Measurements from ENCODE around the gene GINS1. TPM values are rescaled to one million over a fixed set of nuclear protein-coding genes. Genes with fewer than 3 reads are reported as not detected.

Gene GINS1
- total RNA-seq: 10 to 100 TPM; 15.3 to 25.4 (median 18.3) TPM

DNA sequence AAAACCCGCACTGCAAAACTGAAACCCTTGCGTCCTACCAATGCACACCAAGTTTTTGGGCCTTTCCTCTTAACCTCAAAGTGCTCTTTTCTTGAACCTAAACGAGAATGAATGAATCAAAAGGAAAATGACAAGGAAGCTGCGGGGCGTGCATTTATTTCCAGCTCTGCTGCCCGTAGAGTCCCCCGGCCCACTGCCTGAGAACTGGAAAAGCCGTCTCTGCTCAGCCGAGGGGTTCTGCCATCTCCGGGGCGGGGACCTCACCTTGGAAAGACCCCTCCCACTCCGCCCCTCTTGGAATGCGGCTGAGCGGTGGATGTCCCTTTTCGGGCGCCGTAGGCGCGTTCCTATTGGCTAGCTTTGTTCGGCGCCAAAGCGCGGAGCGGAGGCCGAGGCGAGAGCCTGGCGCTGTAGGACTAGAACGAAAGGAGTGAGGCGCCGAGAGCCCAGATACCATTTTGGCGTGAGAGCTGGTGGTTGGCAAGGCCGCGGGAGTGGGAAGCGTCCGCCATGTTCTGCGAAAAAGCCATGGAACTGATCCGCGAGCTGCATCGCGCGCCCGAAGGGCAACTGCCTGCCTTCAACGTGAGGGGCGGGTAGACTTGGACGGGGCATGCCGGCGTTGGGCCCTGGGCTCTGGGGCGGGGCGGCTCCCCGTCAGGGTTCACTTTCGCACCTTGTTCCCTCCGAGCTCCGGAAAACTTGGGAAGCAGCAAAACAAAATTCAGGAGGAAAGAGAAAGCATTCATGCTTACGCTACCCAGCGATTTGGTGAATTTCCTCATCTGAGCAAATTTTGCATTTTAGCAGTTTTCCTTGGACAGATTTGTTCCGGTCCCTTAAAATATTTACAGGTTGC, at the start of gene GINS1:
Gene GINS1, plus strand, starts transcription at position 363 of the 859 bp plus-strand sequence. Its CDS starts 148 bp downstream, at position 511.
- Mint-ChIP-seq H3K36me3 (ENCODE audit: insufficient read depth) (peaks cover 2% of the 10 kb centered on the region), H3K4me3 (peak within 1 kb of the TSS; percentile 86), H3K4me1 (ENCODE audit: low read depth) (peaks cover 12% of the 10 kb centered on the region), H3K27me3 (ENCODE audit: low read depth) (no peaks in the 10 kb centered on the region), H3K9me3 (peaks cover 11% of the 10 kb centered on the region)
- ATAC-seq (peak; percentile 92 to 95), DNase-seq (peak; percentile 66)

- H3K4me3 Mint-ChIP-seq: no peak overlapping the region
- H3K4me1 Mint-ChIP-seq (ENCODE audit: low read depth): peaks cover 18% of the 10 kb centered on the region
- peaks cover 6% of the 10 kb centered on the region for H3K36me3 Mint-ChIP-seq (ENCODE audit: insufficient read depth)
- no peaks in the 10 kb centered on the region for H3K9me3 Mint-ChIP-seq
- ATAC-seq: no peak
- H3K27me3 Mint-ChIP-seq (ENCODE audit: low read depth): no peaks in the 10 kb centered on the region
- no peak for DNase-seq
Observed at GRCh38 chr20:25360631-25361286, 46.7 kb upstream of the GINS1 start.

DNA sequence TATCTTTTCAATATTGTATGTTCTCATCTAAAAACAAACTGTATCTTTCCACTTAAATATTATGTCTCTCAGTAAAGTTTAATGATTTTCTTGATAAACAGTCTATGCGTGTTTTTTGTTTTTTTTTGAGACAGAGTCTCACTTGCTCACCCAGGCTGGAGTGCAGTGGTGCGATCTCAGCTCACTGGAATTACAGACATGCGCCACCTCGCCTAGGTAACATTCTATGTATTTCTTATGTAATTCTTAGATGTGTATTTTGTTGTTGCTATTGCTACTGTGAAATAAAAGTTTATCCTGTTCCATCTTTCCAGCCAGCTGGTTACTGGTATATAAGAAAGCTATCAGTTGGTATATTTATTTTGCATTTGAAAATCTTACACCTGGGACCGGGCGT, 46.2 kb upstream of the GINS1 start:
- no peak for DNase-seq
- Mint-ChIP-seq H3K4me3 (no peak overlapping the region), H3K27me3 (ENCODE audit: low read depth) (no peaks in the 10 kb centered on the region), H3K4me1 (ENCODE audit: low read depth) (peaks cover 15% of the 10 kb centered on the region), H3K9me3 (no peaks in the 10 kb centered on the region), H3K36me3 (ENCODE audit: insufficient read depth) (peaks cover 6% of the 10 kb centered on the region)
- no peak for ATAC-seq

DNA sequence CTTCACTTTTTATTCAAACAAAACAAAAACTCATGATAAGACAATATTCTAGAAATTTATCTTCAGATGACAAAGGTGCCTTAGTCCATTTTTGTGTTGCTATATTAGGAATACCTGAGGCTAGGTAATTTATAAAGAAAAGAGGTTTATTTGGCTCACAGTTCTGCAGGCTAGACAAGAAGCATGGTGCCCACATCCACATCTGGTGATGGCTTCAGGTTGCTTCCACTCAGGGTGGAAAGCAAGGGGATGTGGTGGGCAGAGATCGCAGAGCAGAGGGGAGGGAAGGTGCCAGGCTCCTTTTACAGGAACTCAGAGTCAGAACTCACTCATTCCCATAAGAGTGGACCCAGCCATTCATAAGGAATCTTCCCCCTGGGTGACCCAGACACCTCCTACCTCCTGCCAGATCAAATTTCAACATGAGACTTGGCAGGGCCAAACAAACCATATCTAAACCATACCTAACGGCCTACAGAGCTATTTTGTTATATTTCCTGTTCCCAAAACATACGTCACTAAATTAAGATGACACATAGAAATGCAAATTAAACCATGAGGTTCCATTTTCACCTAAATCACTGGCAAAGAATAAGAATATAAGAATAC, 43.2 kb upstream of the GINS1 start:
- ATAC-seq (no peak), DNase-seq (no peak)
- peaks cover 10% of the 10 kb centered on the region for H3K36me3 Mint-ChIP-seq (ENCODE audit: insufficient read depth)
- H3K4me1 Mint-ChIP-seq (ENCODE audit: low read depth): peaks cover 2% of the 10 kb centered on the region
- no peaks in the 10 kb centered on the region for H3K9me3 Mint-ChIP-seq
- no peaks in the 10 kb centered on the region for H3K27me3 Mint-ChIP-seq (ENCODE audit: low read depth)
- no peak overlapping the region for H3K4me3 Mint-ChIP-seq

DNA sequence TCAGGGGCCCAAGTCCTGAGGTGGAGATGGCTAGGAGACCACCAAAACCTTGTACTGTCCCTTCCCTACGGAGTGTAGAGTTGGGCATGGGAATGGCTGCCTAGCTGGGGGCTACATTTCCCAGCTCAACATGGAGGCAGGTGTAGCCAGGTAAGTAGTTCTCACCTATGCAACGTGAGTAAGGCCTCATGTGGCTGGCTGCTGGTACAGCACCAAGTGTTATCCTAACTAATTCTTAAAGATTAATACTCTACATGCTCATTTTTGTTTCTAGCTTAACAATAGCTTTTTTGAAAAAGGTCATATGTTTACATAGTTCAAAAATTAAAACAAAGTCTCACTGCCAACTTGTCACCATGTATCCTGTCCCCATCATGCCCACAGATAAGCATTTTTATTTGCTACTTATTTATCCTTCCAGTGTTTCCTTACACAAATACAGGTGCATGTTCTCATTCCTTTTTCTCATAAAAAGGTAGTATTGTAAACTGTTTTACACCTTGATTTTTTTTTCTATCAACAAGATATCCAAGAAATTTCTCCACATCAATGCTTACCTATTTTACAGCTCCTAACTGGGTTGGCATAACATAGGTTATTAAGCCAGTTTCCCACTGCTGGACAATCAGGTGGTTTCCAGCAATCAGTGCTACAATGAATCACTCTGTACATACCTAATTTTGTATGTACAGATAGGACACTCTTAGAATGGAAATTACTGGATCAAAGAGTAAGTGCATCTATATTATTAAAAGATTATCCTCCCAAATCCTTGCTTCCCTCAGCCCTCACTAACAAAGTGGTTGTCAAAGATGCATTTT, 42.4 kb upstream of the GINS1 start:
- Mint-ChIP-seq H3K27me3 (ENCODE audit: low read depth) (no peaks in the 10 kb centered on the region), H3K36me3 (ENCODE audit: insufficient read depth) (peaks cover 10% of the 10 kb centered on the region), H3K4me3 (no peak overlapping the region), H3K9me3 (no peaks in the 10 kb centered on the region), H3K4me1 (ENCODE audit: low read depth) (peaks cover 2% of the 10 kb centered on the region)
- no peak for ATAC-seq
- DNase-seq: no peak

GRCh38 chr20:25368526-25368925, 38.9 kb upstream of the GINS1 start:
- ATAC-seq (no peak), DNase-seq (no peak)
- Mint-ChIP-seq H3K36me3 (ENCODE audit: insufficient read depth) (peaks cover 12% of the 10 kb centered on the region), H3K4me3 (no peak overlapping the region), H3K9me3 (no peaks in the 10 kb centered on the region), H3K4me1 (ENCODE audit: low read depth) (peaks cover 7% of the 10 kb centered on the region), H3K27me3 (ENCODE audit: low read depth) (no peaks in the 10 kb centered on the region)

DNA sequence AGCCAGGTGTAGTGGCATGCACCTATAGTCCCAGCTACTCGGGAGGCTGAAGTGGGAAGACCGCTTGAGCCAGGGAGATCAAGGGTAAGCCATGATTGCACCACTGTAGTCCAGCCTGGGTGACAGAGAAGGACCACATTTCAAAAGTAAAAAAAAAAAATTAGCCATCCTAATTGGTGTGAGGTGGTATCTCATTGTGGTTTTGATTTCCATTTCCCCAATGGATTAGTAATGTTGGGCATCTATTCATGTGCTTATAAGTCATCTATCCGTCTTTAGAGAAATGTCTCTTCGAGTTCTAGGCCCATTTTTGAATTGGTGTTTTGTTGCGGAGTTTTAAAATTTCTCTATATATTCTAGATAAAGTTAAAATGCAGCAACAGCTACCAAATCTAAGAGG, 38.5 kb upstream of the GINS1 start:
- peaks cover 15% of the 10 kb centered on the region for H3K36me3 Mint-ChIP-seq (ENCODE audit: insufficient read depth)
- no peak for DNase-seq
- ATAC-seq: no peak
- no peaks in the 10 kb centered on the region for H3K27me3 Mint-ChIP-seq (ENCODE audit: low read depth)
- no peak overlapping the region for H3K4me3 Mint-ChIP-seq
- H3K9me3 Mint-ChIP-seq: no peaks in the 10 kb centered on the region
- peaks cover 7% of the 10 kb centered on the region for H3K4me1 Mint-ChIP-seq (ENCODE audit: low read depth)

DNA sequence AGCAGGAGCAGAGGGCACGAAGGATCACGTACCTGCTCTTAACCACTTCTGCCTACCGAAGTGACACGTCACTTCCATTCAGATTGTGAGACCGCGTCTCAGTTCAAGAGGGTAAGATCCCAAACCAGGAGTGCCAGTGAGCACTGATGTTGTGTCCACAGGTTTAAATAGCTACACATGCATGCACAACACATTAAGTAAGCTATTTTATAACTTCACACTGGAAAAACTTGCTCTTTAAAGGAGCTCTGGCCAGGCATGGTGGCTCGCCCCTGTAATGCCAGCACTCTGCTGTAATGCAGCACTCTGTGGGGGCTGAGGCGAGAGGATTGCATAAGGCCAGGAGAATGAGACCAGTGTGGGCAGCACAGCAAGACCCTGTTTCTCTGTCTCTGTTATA, 37.9 kb upstream of the GINS1 start:
- DNase-seq (no peak), ATAC-seq (no peak)
- H3K4me3 Mint-ChIP-seq: no peak overlapping the region

DNA sequence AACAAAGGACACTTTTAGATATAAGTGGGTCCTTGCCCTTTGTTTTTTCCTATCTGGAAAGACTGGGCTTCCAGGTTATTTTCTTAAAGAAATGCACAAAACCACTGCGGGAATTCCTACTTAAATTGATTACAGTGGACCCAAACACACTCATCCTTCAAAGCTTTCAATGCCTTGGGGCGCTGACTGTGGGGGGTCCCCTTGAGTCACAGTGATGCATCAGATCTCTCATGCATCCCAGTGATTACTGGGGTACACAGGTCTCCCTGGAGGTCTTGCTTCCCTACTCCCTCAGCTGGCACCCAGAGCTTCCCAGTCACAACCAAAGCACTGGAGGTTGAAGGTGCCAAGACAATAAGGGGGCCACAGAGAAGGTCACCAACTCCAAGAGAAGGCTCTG, 37.5 kb upstream of the GINS1 start:
- Mint-ChIP-seq H3K4me1 (ENCODE audit: low read depth) (peaks cover 7% of the 10 kb centered on the region), H3K4me3 (no peak overlapping the region), H3K36me3 (ENCODE audit: insufficient read depth) (peaks cover 12% of the 10 kb centered on the region), H3K9me3 (no peaks in the 10 kb centered on the region), H3K27me3 (ENCODE audit: low read depth) (no peaks in the 10 kb centered on the region)
- DNase-seq (no peak), ATAC-seq (no peak)

More for the DNA sequence above, 37.9 kb upstream of the GINS1 start:
- H3K4me1 Mint-ChIP-seq (ENCODE audit: low read depth): peaks cover 7% of the 10 kb centered on the region
- H3K27me3 Mint-ChIP-seq (ENCODE audit: low read depth): no peaks in the 10 kb centered on the region
- H3K36me3 Mint-ChIP-seq (ENCODE audit: insufficient read depth): peaks cover 13% of the 10 kb centered on the region
- no peaks in the 10 kb centered on the region for H3K9me3 Mint-ChIP-seq

GRCh38 chr20:25372584-25373336, 34.7 kb upstream of the GINS1 start:
- ATAC-seq (peak; percentile 84 to 89), DNase-seq (no peak)
- H3K27me3 Mint-ChIP-seq (ENCODE audit: low read depth): no peaks in the 10 kb centered on the region
- H3K4me1 Mint-ChIP-seq (ENCODE audit: low read depth): peaks cover 7% of the 10 kb centered on the region
- no peaks in the 10 kb centered on the region for H3K9me3 Mint-ChIP-seq
- H3K36me3 Mint-ChIP-seq (ENCODE audit: insufficient read depth): peaks cover 10% of the 10 kb centered on the region
- no peak overlapping the region for H3K4me3 Mint-ChIP-seq

DNA sequence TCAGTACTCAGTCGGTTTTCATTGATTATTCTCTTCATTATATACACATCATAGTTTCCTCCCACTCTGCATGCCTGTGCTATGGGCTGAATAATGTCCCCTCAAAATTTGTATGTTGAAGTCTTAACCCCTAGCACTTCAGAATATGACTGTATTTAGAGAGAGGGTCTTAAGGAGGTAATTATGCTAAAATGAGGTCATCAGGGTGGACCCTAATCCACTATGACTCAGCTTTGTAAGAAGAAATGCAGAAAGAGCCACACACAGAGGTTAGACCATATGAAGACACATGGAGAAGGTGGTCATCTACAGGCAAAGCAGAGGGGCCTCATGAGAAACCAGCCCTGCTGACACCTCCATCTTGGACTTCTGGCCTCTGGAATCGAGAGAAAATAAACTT, 32.6 kb upstream of the GINS1 start:
- Mint-ChIP-seq H3K27me3 (ENCODE audit: low read depth) (no peaks in the 10 kb centered on the region), H3K4me3 (no peak overlapping the region), H3K9me3 (no peaks in the 10 kb centered on the region), H3K36me3 (ENCODE audit: insufficient read depth) (peaks cover 8% of the 10 kb centered on the region), H3K4me1 (ENCODE audit: low read depth) (peaks cover 15% of the 10 kb centered on the region)
- ATAC-seq (no peak), DNase-seq (no peak)

DNA sequence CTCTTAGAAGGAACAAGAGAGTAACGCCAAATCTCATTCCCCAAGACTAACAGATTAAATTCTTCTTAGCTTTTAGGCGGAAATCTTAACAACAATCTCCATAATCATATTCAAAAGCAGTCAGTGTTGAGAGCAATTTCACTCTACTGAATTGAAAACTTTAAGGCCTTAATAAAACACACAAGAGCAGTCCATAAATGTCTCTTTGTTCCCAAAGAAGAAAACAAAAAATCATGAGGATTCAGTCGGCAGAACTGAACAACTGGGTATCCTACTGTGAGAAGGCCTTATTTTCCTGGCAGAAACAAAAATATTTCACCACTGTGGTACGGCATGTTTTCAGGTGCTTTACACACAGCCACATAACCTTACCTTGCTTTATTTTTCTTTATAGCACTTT, 31.2 kb upstream of the GINS1 start:
- ATAC-seq: no peak
- peaks cover 10% of the 10 kb centered on the region for H3K36me3 Mint-ChIP-seq (ENCODE audit: insufficient read depth)
- H3K9me3 Mint-ChIP-seq: no peaks in the 10 kb centered on the region
- peaks cover 15% of the 10 kb centered on the region for H3K4me1 Mint-ChIP-seq (ENCODE audit: low read depth)
- DNase-seq: no peak
- no peaks in the 10 kb centered on the region for H3K27me3 Mint-ChIP-seq (ENCODE audit: low read depth)
- no peak overlapping the region for H3K4me3 Mint-ChIP-seq

GRCh38 chr20:25376886-25377285, 30.6 kb upstream of the GINS1 start:
- Mint-ChIP-seq H3K4me1 (ENCODE audit: low read depth) (peaks cover 10% of the 10 kb centered on the region), H3K36me3 (ENCODE audit: insufficient read depth) (peaks cover 12% of the 10 kb centered on the region), H3K9me3 (no peaks in the 10 kb centered on the region), H3K27me3 (ENCODE audit: low read depth) (no peaks in the 10 kb centered on the region), H3K4me3 (no peak overlapping the region)
- ATAC-seq (no peak), DNase-seq (no peak)

Data from activated T-cell treated with anti-CD3 and anti-CD28 coated beads, Interleukin-2, amount 50 U/mL, for 4 hours (primary cell).